HK-2 (cell line): ENCODE results near the gene PTPRN2.
A peak's percentile ranks its signal among the peaks of the same experiment; 100 is the strongest.
"Not testable (repeated sequence)": the region's sequence is repeated elsewhere in the genome, so short reads cannot be mapped to it uniquely, and the experiment has no call there.

Experiments used
- DNase-seq: peaks from one replicate; pipeline ENCODE4 v3.0.0-alpha.2; 2018; ENCODE audit not compliant: unreplicated experiment

PTPRN2 gene

GRCh38 chr7:158443688-158444483, 143.7 kb downstream of the PTPRN2 start:
- DNase-seq: no peak

- no peak for DNase-seq
These were observed 144.5 kb downstream of the PTPRN2 start for GRCh38 chr7:158443014-158443687.

GRCh38 chr7:158442260-158442659, 145.4 kb downstream of the PTPRN2 start:
- no peak for DNase-seq

- DNase-seq: no peak
These were observed 148.6 kb downstream of the PTPRN2 start for GRCh38 chr7:158439035-158439434.

- peak; percentile 27 for DNase-seq
These were observed 155.0 kb downstream of the PTPRN2 start for GRCh38 chr7:158432369-158433341.

GRCh38 chr7:158431941-158432347, 155.7 kb downstream of the PTPRN2 start:
- DNase-seq: peak; percentile 77

- no peak for DNase-seq
These were observed 156.3 kb downstream of the PTPRN2 start for GRCh38 chr7:158431055-158431940.

- DNase-seq: no peak
These were observed 157.2 kb downstream of the PTPRN2 start for GRCh38 chr7:158430308-158431034.

GRCh38 chr7:158428837-158429753, 158.5 kb downstream of the PTPRN2 start:
- DNase-seq: no peak

GRCh38 chr7:158428131-158428836, 159.3 kb downstream of the PTPRN2 start:
- no peak for DNase-seq

- not testable (repeated sequence) for DNase-seq
These were observed 161.9 kb downstream of the PTPRN2 start for GRCh38 chr7:158425676-158426075.

- DNase-seq: no peak
These were observed 163.1 kb downstream of the PTPRN2 start for GRCh38 chr7:158424531-158424930.

- no peak for DNase-seq
These were observed 163.6 kb downstream of the PTPRN2 start for GRCh38 chr7:158424011-158424410.

- no peak for DNase-seq
These were observed 164.6 kb downstream of the PTPRN2 start for GRCh38 chr7:158422887-158423560.

- DNase-seq: no peak
These were observed 165.3 kb downstream of the PTPRN2 start for GRCh38 chr7:158422196-158422886.

- no peak for DNase-seq
These were observed 166.3 kb downstream of the PTPRN2 start for GRCh38 chr7:158421361-158421760.

- DNase-seq: no peak
These were observed 166.9 kb downstream of the PTPRN2 start for GRCh38 chr7:158420591-158421340.
